ENCODE data around the gene ADIPOR2.

DNA sequence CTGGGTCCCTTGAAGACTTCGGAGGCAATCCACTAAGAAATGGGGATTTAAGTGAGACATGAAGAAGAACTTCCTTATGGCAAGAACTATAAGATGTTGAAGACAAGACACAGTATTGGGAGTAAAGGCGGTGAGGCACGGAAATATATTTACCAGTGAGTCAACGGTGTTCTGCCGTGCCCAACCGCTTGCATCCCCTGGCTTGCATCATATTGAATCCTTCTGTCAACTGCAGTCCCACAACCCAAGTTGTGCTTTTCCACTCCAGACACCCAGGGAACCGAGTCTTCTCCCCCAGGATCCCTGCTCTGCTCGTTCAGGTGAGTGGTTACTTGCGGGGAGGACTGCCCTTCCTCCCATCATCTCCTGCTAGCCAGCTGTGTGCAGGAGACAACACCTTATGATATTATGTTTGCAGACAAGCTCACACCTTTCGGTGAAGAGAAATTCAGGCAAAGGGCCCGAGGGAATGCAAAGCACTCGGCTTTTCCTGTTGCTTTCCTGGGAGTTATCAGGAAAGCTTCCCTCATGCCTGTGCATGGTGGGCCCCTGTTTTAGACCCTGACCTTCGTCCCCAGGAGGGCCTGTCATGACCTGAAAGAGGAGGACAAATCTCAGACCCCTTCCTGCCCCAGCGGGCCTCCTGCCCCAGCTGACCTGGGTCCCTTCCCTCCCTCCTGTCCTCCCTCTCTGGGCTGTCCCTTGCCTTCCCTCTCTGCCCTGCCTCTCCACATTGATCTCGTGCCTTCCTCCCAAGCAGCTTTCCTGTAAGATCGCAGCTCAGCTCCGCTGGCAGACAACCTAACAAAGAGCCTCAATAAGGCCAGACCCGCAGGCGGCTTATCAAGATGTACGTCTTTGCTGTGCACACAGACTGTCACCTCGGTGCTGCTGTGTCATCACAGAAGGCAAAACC, 125.2 kb downstream of the ADIPOR2 start:
- TF ChIP-seq, protein P1, sequence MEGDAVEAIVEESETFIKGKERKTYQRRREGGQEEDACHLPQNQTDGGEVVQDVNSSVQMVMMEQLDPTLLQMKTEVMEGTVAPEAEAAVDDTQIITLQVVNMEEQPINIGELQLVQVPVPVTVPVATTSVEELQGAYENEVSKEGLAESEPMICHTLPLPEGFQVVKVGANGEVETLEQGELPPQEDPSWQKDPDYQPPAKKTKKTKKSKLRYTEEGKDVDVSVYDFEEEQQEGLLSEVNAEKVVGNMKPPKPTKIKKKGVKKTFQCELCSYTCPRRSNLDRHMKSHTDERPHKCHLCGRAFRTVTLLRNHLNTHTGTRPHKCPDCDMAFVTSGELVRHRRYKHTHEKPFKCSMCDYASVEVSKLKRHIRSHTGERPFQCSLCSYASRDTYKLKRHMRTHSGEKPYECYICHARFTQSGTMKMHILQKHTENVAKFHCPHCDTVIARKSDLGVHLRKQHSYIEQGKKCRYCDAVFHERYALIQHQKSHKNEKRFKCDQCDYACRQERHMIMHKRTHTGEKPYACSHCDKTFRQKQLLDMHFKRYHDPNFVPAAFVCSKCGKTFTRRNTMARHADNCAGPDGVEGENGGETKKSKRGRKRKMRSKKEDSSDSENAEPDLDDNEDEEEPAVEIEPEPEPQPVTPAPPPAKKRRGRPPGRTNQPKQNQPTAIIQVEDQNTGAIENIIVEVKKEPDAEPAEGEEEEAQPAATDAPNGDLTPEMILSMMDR (IDR thresholded peaks at IDR 0.05; ENCODE audit: low read depth, low read length), result no peak
- TF ChIP-seq, protein P2, sequence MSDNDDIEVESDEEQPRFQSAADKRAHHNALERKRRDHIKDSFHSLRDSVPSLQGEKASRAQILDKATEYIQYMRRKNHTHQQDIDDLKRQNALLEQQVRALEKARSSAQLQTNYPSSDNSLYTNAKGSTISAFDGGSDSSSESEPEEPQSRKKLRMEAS (IDR thresholded peaks at IDR 0.05; ENCODE audit: low read depth, low read length), result peak; percentile 57
